ENCODE data around the gene CD109.
"Not testable (repeated sequence)": the region's sequence is repeated elsewhere in the genome, so short reads cannot be mapped to it uniquely, and the experiment has no call there.

CD109 gene

DNA sequence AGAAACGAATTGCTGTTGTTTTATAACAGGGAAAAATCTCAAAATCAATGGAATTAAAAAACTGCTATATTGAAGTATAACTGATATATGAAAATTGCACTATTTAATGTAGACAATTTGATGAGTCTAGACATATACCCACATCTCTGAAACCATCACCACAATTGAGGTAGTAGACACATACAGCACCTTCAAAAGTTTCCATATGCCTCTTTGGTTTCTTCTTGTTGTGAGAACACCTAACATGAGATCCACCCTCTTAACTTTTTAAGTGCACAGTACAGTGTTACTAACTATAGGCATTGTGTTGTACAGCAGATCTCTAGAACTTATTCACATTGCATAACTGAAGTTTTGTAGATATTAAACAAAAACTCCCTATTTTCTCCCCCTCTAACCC is 28.2 kb upstream of the CD109 start:
- no peak for DNase-seq (ENCODE audit: low spot score)
- TF ChIP-seq, protein P1, sequence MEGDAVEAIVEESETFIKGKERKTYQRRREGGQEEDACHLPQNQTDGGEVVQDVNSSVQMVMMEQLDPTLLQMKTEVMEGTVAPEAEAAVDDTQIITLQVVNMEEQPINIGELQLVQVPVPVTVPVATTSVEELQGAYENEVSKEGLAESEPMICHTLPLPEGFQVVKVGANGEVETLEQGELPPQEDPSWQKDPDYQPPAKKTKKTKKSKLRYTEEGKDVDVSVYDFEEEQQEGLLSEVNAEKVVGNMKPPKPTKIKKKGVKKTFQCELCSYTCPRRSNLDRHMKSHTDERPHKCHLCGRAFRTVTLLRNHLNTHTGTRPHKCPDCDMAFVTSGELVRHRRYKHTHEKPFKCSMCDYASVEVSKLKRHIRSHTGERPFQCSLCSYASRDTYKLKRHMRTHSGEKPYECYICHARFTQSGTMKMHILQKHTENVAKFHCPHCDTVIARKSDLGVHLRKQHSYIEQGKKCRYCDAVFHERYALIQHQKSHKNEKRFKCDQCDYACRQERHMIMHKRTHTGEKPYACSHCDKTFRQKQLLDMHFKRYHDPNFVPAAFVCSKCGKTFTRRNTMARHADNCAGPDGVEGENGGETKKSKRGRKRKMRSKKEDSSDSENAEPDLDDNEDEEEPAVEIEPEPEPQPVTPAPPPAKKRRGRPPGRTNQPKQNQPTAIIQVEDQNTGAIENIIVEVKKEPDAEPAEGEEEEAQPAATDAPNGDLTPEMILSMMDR (IDR thresholded peaks at IDR 0.05; ENCODE audit: extremely low read depth, insufficient read depth, missing control alignments): no peak
- in situ Hi-C loops (cut with MboI; ENCODE audit: low pct_unique_long_range_greater_than_20kb, low sequenced_read_pairs, unreplicated experiment): no loop called here

DNA sequence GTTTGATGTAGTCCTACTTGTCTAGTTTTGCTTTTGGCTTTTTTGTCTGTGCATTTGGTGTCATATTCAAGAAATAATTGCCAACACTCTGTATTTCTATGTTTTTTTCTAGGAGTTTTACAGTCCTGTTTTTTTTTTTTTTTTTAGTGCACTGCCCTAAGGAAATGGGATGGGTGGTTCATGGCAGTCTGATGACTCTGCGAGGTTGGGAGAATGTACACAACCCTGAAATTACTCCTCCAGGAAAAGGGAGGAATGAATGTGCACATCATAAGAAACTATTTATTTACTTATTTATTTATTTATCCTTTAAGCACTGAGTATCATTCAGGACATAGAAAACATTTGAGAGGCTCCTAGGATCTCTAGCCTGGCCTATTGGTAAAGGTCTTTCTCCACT is 27.0 kb upstream of the CD109 start:
- in situ Hi-C loops (cut with MboI; ENCODE audit: low pct_unique_long_range_greater_than_20kb, low sequenced_read_pairs, unreplicated experiment): no loop called here
- TF ChIP-seq, protein P1 (IDR thresholded peaks at IDR 0.05; ENCODE audit: extremely low read depth, insufficient read depth, missing control alignments): no peak
- no peak for DNase-seq (ENCODE audit: low spot score)

DNA sequence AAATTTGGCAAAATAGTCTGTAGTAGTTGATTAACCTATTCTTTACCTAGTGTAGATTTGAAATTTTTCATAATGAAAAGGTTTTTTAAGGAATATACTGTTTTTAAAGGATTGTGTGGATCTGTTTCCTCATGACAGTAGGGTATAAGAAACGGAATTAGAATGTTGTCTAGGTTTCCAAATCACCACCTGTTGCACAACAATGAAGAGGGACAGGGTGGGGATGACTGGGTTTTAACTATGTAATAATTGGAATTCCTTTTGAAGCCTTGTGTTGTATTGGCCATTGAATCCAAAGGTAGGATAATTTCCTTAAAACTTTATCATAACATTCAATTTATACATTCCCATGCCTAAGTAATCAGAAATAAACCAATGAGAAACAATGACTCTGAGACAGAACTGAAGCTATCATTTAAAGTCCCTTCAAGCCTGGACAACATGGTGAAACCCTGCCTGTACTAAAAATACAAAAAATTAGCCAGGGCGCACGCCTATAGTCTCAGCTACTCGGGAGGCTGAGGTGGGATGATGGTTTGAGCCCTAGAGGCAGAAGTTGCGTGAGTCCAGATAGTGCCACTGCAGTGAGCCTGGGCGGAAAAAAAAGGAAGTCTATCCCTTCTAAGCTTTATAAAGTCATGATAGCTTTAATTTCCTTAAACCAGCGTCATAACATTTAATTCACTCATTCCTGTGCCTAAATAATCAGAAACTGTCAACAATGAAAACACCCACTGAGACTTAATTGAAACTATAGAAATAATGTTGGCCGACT is 23.9 kb upstream of the CD109 start:
- DNase-seq (ENCODE audit: low spot score): no peak
- in situ Hi-C loops (cut with MboI; ENCODE audit: low pct_unique_long_range_greater_than_20kb, low sequenced_read_pairs, unreplicated experiment): no loop called here
- TF ChIP-seq, protein P1 (IDR thresholded peaks at IDR 0.05; ENCODE audit: extremely low read depth, insufficient read depth, missing control alignments): no peak

DNA sequence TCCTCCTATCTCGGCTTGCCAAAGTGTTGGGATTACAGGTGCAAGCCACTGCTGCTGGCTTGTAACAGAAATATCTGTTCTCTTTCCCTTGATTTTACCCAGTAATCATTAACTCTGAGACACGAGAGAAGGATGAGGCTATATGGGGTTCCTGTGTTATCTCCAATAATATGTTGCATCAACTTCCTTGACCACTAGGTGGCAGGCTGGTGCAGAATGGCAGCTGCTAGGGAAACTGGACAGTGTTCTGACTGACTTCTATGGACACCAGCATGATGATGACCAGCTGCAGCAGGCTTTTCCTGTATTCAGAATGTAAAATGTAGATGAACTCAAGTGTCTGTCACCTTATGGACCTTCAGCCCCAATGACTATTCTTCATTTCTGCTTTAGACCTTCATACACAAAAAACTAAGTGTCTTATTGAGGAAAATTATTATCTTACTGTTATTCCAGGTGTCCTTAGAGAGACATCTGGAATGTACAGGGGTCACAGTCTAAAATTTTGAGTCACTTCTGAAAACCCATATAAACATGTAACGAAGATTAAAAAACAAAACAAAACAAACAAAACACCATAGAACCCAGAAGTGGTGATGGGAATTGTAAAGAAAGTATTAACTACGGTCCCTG is 20.4 kb upstream of the CD109 start:
- TF ChIP-seq, protein P1 (IDR thresholded peaks at IDR 0.05; ENCODE audit: extremely low read depth, insufficient read depth, missing control alignments): peak; percentile 90
- peak; percentile 61 for DNase-seq (ENCODE audit: low spot score)
- in situ Hi-C loops (cut with MboI; ENCODE audit: low pct_unique_long_range_greater_than_20kb, low sequenced_read_pairs, unreplicated experiment): no loop called here

DNA sequence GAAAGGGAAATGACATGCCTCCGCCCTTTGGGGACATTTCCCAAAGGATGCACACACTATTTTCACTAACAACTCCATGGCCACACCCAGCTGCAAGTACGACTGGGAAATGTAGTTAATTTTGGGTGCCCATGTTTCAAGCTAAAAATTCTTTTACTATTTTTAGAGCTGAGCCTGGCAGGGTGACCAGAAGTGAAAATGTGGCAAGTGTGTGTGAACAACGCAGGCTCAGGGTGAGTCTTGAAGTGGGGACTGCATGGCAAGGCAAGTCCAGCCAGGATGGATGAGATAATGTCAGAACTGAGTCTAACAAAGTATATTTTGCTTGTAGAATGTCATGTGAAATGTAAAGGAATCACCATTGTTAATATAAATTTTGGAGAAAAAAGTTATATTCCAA is 17.0 kb upstream of the CD109 start:
- no peak for DNase-seq (ENCODE audit: low spot score)
- in situ Hi-C loops (cut with MboI; ENCODE audit: low pct_unique_long_range_greater_than_20kb, low sequenced_read_pairs, unreplicated experiment): no loop called here
- TF ChIP-seq, protein P1 (IDR thresholded peaks at IDR 0.05; ENCODE audit: extremely low read depth, insufficient read depth, missing control alignments): no peak

DNA sequence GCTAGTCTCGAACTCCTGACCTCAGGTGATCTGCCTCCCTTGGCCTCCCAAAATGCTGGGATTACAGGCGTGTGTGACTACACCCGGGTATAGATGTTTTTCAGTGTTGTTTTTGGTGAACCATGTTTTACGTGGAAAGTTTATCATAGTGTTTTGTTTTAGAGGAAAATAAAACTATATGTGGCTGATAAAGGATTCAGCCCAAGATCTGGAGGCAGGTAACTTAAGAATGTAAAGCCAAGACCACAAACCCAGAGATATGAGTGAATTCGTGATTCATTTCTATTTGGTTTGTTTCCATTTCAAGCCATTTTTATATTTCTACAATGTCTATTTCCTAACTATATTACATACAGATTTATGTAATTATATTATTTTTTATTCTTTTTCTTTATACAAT is 16.2 kb upstream of the CD109 start:
- DNase-seq (ENCODE audit: low spot score); in situ Hi-C loops (cut with MboI; ENCODE audit: low pct_unique_long_range_greater_than_20kb, low sequenced_read_pairs, unreplicated experiment): not testable (repeated sequence)

DNA sequence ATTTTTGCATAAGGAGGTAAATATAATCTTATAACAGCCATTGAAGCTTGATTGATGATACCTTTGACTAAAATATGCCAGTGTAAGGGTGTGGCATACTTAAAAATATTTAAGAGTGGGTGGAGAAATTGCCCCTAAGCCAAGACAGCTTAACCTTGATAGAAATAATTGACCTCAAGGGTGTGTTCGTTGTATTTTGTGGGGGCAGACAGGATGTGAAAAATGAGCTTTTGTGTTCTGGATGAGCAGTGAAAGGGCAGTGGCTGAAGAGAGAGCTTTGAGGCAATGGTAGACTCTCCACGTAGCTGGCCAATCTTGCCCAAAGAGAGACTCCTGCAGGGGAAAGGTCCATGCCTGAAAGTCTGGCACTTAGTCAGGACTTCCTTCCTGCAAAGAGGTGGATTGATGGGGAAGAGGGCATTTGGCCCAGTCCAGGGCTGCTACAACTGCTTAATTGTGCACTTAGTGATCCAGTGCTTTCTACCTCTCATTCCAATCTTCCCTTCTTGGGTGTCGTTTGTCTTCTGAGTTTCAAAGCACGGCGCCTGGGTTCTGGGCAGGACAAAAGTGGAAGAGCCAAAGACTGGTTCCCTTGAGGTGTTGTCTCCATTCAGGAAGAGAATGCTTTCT is 15.6 kb upstream of the CD109 start:
- DNase-seq (ENCODE audit: low spot score): no peak
- TF ChIP-seq, protein P1 (IDR thresholded peaks at IDR 0.05; ENCODE audit: extremely low read depth, insufficient read depth, missing control alignments): no peak
- in situ Hi-C loops (cut with MboI; ENCODE audit: low pct_unique_long_range_greater_than_20kb, low sequenced_read_pairs, unreplicated experiment): no loop called here

DNA sequence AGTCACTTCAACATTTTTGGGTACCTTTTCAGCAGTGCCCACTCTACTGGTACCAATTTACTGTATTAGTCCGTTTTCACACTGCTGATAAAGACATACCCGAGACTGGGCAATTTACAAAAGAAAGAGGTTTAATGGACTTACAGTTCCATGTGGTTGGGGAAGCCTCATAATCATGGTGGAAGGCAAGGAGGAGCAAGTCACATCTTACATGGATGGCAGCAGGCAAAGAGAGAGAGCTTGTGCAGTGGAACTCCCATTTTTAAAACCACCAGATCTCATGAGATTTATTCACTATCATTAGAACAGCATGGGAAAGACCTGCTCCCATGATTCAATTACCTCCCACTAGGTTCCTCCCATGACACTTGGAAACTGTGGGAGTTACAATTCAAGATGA is 12.4 kb upstream of the CD109 start:
- in situ Hi-C loops (cut with MboI; ENCODE audit: low pct_unique_long_range_greater_than_20kb, low sequenced_read_pairs, unreplicated experiment); DNase-seq (ENCODE audit: low spot score): not testable (repeated sequence)
